Parathyroid adenoma (tissue), 2 donors: ENCODE results near the gene TMEM89.

ENCODE experiments used
- H2AFZ ChIP-seq: fragments of 300-600 bp; sonication (generic); one replicate; pipeline ENCODE4 v1.7.0; 2017; ENCODE audit warnings: antibody characterized with exemption, mild to moderate bottlenecking
- H3K27ac ChIP-seq: fragments of 300-600 bp; sonication (generic); one replicate; pipeline ENCODE4 v1.7.0; 2017
- H3K27me3 ChIP-seq: fragments of 300-600 bp; sonication (generic); one replicate; pipeline ENCODE4 v1.7.0; 2017; ENCODE audit warnings: low read length; ENCODE audit not compliant: control insufficient read depth, insufficient read depth
- H3K36me3 ChIP-seq: fragments of 300-600 bp; sonication (generic); one replicate; pipeline ENCODE4 v1.7.0; 2017; ENCODE audit warnings: low read length; ENCODE audit not compliant: control insufficient read depth, insufficient read depth
- H3K4me1 ChIP-seq: fragments of 300-600 bp; sonication (generic); one replicate; pipeline ENCODE4 v1.7.0; 2017; ENCODE audit warnings: control low read depth
- H3K4me2 ChIP-seq: fragments of 300-600 bp; sonication (generic); one replicate; pipeline ENCODE4 v1.7.0; 2017; ENCODE audit warnings: low read length
- H3K4me3 ChIP-seq: fragments of 300-600 bp; sonication (generic); one replicate; pipeline ENCODE4 v1.7.0; 2017; ENCODE audit warnings: low read depth, low read length
- H3K79me2 ChIP-seq: fragments of 300-600 bp; sonication (generic); one replicate; pipeline ENCODE4 v1.7.0; 2017; ENCODE audit warnings: control low read depth
- H3K9ac ChIP-seq: fragments of 300-600 bp; sonication (generic); one replicate; pipeline ENCODE4 v1.7.0; 2017; ENCODE audit warnings: mild to moderate bottlenecking
- H3K9me3 ChIP-seq: fragments of 300-600 bp; sonication (generic); one replicate; pipeline ENCODE4 v1.7.0; 2017; ENCODE audit warnings: low read length; ENCODE audit not compliant: control insufficient read depth
- CTCF ChIP-seq: fragments of 300-600 bp; sonication (generic); IDR thresholded peaks from one replicate; pipeline ENCODE4 v1.7.0; 2017; ENCODE audit warnings: antibody characterized with exemption, mild to moderate bottlenecking
- donor health status: primary hyperparathyroidism.

TMEM89 gene

GRCh38 chr3:48647714-48648113 lies 26.1 kb upstream of the TMEM89 start:
- H3K27me3 ChIP-seq: no peaks in the 10 kb centered on the region
- H3K79me2 ChIP-seq: peaks cover 2% of the 10 kb centered on the region
- H3K36me3 ChIP-seq: no peaks in the 10 kb centered on the region
- H3K9ac ChIP-seq: no peak overlapping the region
- no peak overlapping the region for H3K4me2 ChIP-seq
- no peaks in the 10 kb centered on the region for H3K9me3 ChIP-seq
- H2AFZ ChIP-seq: no peak overlapping the region
- no peak overlapping the region for H3K4me3 ChIP-seq
- no peak for TF ChIP-seq CTCF
- H3K27ac ChIP-seq: no peak overlapping the region
- no peaks in the 10 kb centered on the region for H3K4me1 ChIP-seq

- no peak for TF ChIP-seq CTCF
These were observed 23.6 kb upstream of the TMEM89 start for GRCh38 chr3:48644898-48645760.

GRCh38 chr3:48642605-48643004 lies 21.0 kb upstream of the TMEM89 start:
- Histone ChIP-seq H3K79me2 (peaks cover 4% of the 10 kb centered on the region), H3K27me3 (no peaks in the 10 kb centered on the region), H3K27ac (no peak overlapping the region), H3K4me3 (no peak overlapping the region), H3K36me3 (no peaks in the 10 kb centered on the region), H2AFZ (no peak overlapping the region), H3K4me2 (no peak overlapping the region), H3K9ac (no peak overlapping the region), H3K4me1 (no peaks in the 10 kb centered on the region), H3K9me3 (no peaks in the 10 kb centered on the region)
- TF ChIP-seq CTCF: no peak

More at GRCh38 chr3:48644898-48645760, 23.6 kb upstream of the TMEM89 start:
- Histone ChIP-seq H3K27me3 (no peaks in the 10 kb centered on the region), H3K4me2 (no peak overlapping the region), H3K36me3 (no peaks in the 10 kb centered on the region), H3K4me3 (no peak overlapping the region), H3K4me1 (no peaks in the 10 kb centered on the region), H3K9ac (no peak overlapping the region), H3K9me3 (no peaks in the 10 kb centered on the region), H3K79me2 (peaks cover 2% of the 10 kb centered on the region), H3K27ac (no peak overlapping the region), H2AFZ (no peak overlapping the region)

GRCh38 chr3:48641396-48641795 lies 19.8 kb upstream of the TMEM89 start:
- no peaks in the 10 kb centered on the region for H3K36me3 ChIP-seq
- H3K4me2 ChIP-seq: no peak overlapping the region
- no peak overlapping the region for H2AFZ ChIP-seq
- no peak overlapping the region for H3K9ac ChIP-seq
- H3K4me3 ChIP-seq: no peak overlapping the region
- H3K9me3 ChIP-seq: no peaks in the 10 kb centered on the region
- H3K27me3 ChIP-seq: no peaks in the 10 kb centered on the region
- no peaks in the 10 kb centered on the region for H3K4me1 ChIP-seq
- H3K27ac ChIP-seq: no peak overlapping the region
- TF ChIP-seq CTCF: no peak
- H3K79me2 ChIP-seq: peaks cover 4% of the 10 kb centered on the region
